SK-N-SH (cell line): ENCODE measurements around the gene TCF12. TPM values are rescaled to one million over a fixed set of nuclear protein-coding genes. Genes with fewer than 3 reads are reported as not detected.

Source experiments
- CTCF ChIA-PET: fragments of 300-600, 350-600 bp; formaldehyde crosslinking; extraction: SDS; loops from one replicate; lab custom pipeline; 2021; lab: Yijun Ruan, JAX
- POLR2A ChIA-PET: fragments of 350-600 bp; sonication (Branson Sonifier 250); formaldehyde crosslinking; extraction: SDS; loops from one replicate; lab custom pipeline; 2020; ENCODE audit warnings: antibody characterized with exemption, inconsistent platforms; lab: Yijun Ruan, JAX
- DNase-seq: peaks from one replicate; pipeline ENCODE4 v3.0.0; 2012
- H2AFZ ChIP-seq: fragments of 200-600 bp; sonication (generic); 2 replicates; pipeline ENCODE4 v1.8.1; 2016; ENCODE audit warnings: antibody characterized with exemption, mild to moderate bottlenecking, low read depth
- H3F3A ChIP-seq: fragments of 200-600 bp; sonication (generic); replicated peaks from 2 replicates; pipeline ENCODE3; 2016; ENCODE audit warnings: antibody characterized with exemption, mild to moderate bottlenecking; ENCODE audit not compliant: insufficient read depth
- H3K27ac ChIP-seq, 2 experiments: fragments of 200-500 bp in 1 of 2; fragments of 200-600 bp in 1 of 2; sonication (Bioruptor generic) in 1 of 2; sonication (generic), shearing (Covaris generic) in 1 of 2; 2 replicates each; pipeline versions ENCODE4 v1.5.1 to v1.6.1; 2014 to 2016; ENCODE audit warnings: low read depth in 2 of 2, inconsistent platforms in 1 of 2, low read length in 1 of 2, mild to moderate bottlenecking in 1 of 2, mixed read lengths in 1 of 2
- H3K27me3 ChIP-seq: fragments of 200-600 bp; sonication (generic), shearing (Covaris generic); 2 replicates; pipeline ENCODE4 v1.6.1; 2016; ENCODE audit warnings: mixed run types; ENCODE audit not compliant: insufficient read depth
- H3K36me3 ChIP-seq, 2 experiments: fragments of 200-500 bp in 1 of 2; fragments of 200-600 bp in 1 of 2; sonication (Bioruptor generic) in 1 of 2; sonication (generic) in 1 of 2; replicated peaks in 1 of 2; 2 replicates each; pipeline versions ENCODE3 to v1.5.1; 2014 to 2016; ENCODE audit warnings: low read length in 1 of 2, mild to moderate bottlenecking in 1 of 2; ENCODE audit not compliant: insufficient read depth in 2 of 2, control insufficient read depth in 1 of 2
- H3K4me1 ChIP-seq, 2 experiments: fragments of 200-500 bp in 1 of 2; fragments of 200-600 bp in 1 of 2; sonication (Bioruptor generic) in 1 of 2; sonication (generic), shearing (Covaris generic) in 1 of 2; 2 replicates each; pipeline versions ENCODE4 v1.5.1 to v1.6.1; 2014 to 2016; ENCODE audit warnings: low read depth in 1 of 2, low read length in 1 of 2, mixed run types in 1 of 2; ENCODE audit not compliant: insufficient read depth in 2 of 2, control insufficient read depth in 1 of 2
- H3K4me2 ChIP-seq: fragments of 200-600 bp; sonication (generic), shearing (Covaris generic); 2 replicates; pipeline ENCODE4 v1.6.1; 2017; ENCODE audit warnings: mixed run types
- H3K4me3 ChIP-seq, 2 experiments: fragments of 200-500 bp in 1 of 2; fragments of 200-600 bp in 1 of 2; sonication (Bioruptor generic) in 1 of 2; sonication (generic), shearing (Covaris generic) in 1 of 2; 2 replicates each; pipeline versions ENCODE4 v1.5.1 to v1.8.1; 2014 to 2016; ENCODE audit warnings: low read depth in 2 of 2, inconsistent platforms in 1 of 2, low read length in 1 of 2, mild to moderate bottlenecking in 1 of 2, mixed read lengths in 1 of 2, moderate library complexity in 1 of 2
- H3K79me2 ChIP-seq: fragments of 200-600 bp; sonication (generic); 2 replicates; pipeline ENCODE4 v1.8.1; 2017; ENCODE audit warnings: mild to moderate bottlenecking; ENCODE audit not compliant: insufficient read depth
- H3K9ac ChIP-seq: fragments of 200-600 bp; sonication (generic); 2 replicates; pipeline ENCODE4 v1.6.1; 2017; ENCODE audit warnings: mixed run types
- H3K9me2 ChIP-seq: fragments of 200-600 bp; sonication (generic); 2 replicates; pipeline ENCODE4 v1.6.1; 2017; ENCODE audit warnings: mixed run types
- H3K9me3 ChIP-seq: fragments of 200-600 bp; sonication (generic); 2 replicates; pipeline ENCODE4 v1.6.1; 2017; ENCODE audit warnings: mixed run types, mild to moderate bottlenecking, moderate library complexity
- H4K20me1 ChIP-seq: fragments of 200-600 bp; sonication (generic); 2 replicates; pipeline ENCODE4 v1.6.1; 2017; ENCODE audit warnings: mild to moderate bottlenecking, mixed run types; ENCODE audit not compliant: insufficient read depth
- CHD2 ChIP-seq: fragments of 150-350 bp; IDR thresholded peaks from 2 replicates; pipeline ENCODE4 v1.6.1; 2018; ENCODE audit warnings: low read length; ENCODE audit not compliant: partially characterized antibody
- CTCF ChIP-seq: fragments of 200-600 bp; sonication (generic); IDR thresholded peaks from 2 replicates; pipeline ENCODE4 v1.6.1; 2017; ENCODE audit warnings: antibody characterized with exemption, mild to moderate bottlenecking, moderate library complexity
- FOSL2 ChIP-seq: IDR thresholded peaks from 2 replicates; pipeline ENCODE4 v1.4.0; 2012; ENCODE audit warnings: low read depth, mild to moderate bottlenecking, moderate library complexity, borderline replicate concordance
- FOXJ3 ChIP-seq: sonication (generic); formaldehyde crosslinking; IDR thresholded peaks from 2 replicates; pipeline ENCODE4 v1.5.1; 2020; ENCODE audit warnings: mild to moderate bottlenecking, missing genetic modification reagents
- FOXM1 ChIP-seq: IDR thresholded peaks from 2 replicates; pipeline ENCODE4 v1.4.0; 2012; ENCODE audit warnings: low read depth, mild to moderate bottlenecking
- GABPA ChIP-seq: IDR thresholded peaks from 2 replicates; pipeline ENCODE4 v1.4.0; 2012; ENCODE audit warnings: low read depth, mild to moderate bottlenecking
- GATA2 ChIP-seq: sonication (generic); formaldehyde crosslinking; IDR thresholded peaks from 2 replicates; pipeline ENCODE4 v1.5.0; 2020; ENCODE audit warnings: mild to moderate bottlenecking, missing genetic modification reagents
- IRF3 ChIP-seq: fragments of 150-350 bp; IDR thresholded peaks from 2 replicates; pipeline ENCODE4 v1.6.1; 2016; ENCODE audit warnings: mild to moderate bottlenecking, low read depth, low read length
- JUND ChIP-seq: IDR thresholded peaks from 2 replicates; pipeline ENCODE4 v1.4.0; 2012
- MEF2A ChIP-seq: IDR thresholded peaks from 2 replicates; pipeline ENCODE4 v1.4.0; 2012; ENCODE audit warnings: low read depth, borderline replicate concordance
- NFIC ChIP-seq: IDR thresholded peaks from 2 replicates; pipeline ENCODE4 v1.4.0; 2012; ENCODE audit warnings: borderline replicate concordance
- NRF1 ChIP-seq: IDR thresholded peaks from 2 replicates; pipeline ENCODE4 v1.6.1; 2012; ENCODE audit warnings: low read depth, mild to moderate bottlenecking, low read length
- POLR2AphosphoS5 ChIP-seq: IDR thresholded peaks from 2 replicates; pipeline ENCODE4 v1.6.1; 2012; ENCODE audit warnings: low read depth, low read length
- RCOR1 ChIP-seq: fragments of 150-350 bp; IDR thresholded peaks from 2 replicates; pipeline ENCODE4 v1.6.1; 2017; ENCODE audit warnings: antibody characterized with exemption, low read length
- REST ChIP-seq: IDR thresholded peaks from 2 replicates; pipeline ENCODE4 v1.6.1; 2012; ENCODE audit warnings: mild to moderate bottlenecking, low read depth, low read length, moderate library complexity
- RFX5 ChIP-seq: IDR thresholded peaks from 2 replicates; pipeline ENCODE4 v1.6.1; 2012; ENCODE audit warnings: mild to moderate bottlenecking, improper control_type of control experiment, low read length
- RXRA ChIP-seq: IDR thresholded peaks from 2 replicates; pipeline ENCODE4 v1.4.0; 2012; ENCODE audit warnings: low read depth, mild to moderate bottlenecking, borderline replicate concordance
- TCF12 ChIP-seq: IDR thresholded peaks from 2 replicates; pipeline ENCODE4 v1.4.0; 2012
- USF2 ChIP-seq: fragments of 150-350 bp; IDR thresholded peaks from 2 replicates; pipeline ENCODE4 v1.6.1; 2017; ENCODE audit warnings: antibody characterized with exemption, low read length, low read depth, borderline replicate concordance
- YY1 ChIP-seq: IDR thresholded peaks from 2 replicates; pipeline ENCODE4 v1.4.0; 2012; ENCODE audit warnings: low read depth, mild to moderate bottlenecking
- WGBS: methylation state at CpG from one replicate; pipeline ENCODE4 v1.1.6; 2017; ENCODE audit warnings: low lambda C conversion rate; 5-methylcytosine and 5-hydroxymethylcytosine counted together
- polyA plus RNA-seq, 3 experiments: library from polyadenylated mRNA; depleted of rRNA; stranded (reverse); fragments of >200 nt; gene quantifications; 2 replicates each; pipeline ENCODE4 v1.2.3, GENCODE V29; 2012

Gene TCF12
- polyA plus RNA-seq, 1 of the 3 experiments (the other 2 are of a cell fraction), result 49.6 TPM

GRCh38 chr15:56942118-56942517, 23.7 kb downstream of the TCF12 start:
- no peaks in the 10 kb centered on the region for H3K27me3 ChIP-seq
- DNase-seq, result no peak
- H4K20me1 ChIP-seq, result peaks cover 49% of the 10 kb centered on the region
- TF ChIP-seq NFIC, result no peak
- TF ChIP-seq FOSL2, result no peak
- TF ChIP-seq IRF3, result no peak
- H3K9ac ChIP-seq, result 0 out of 2 replicates have a peak overlapping the region, but pooled peaks have one; percentile 9
- ChIA-PET POLR2A (no interaction called here), CTCF (interaction anchor here (1.4 kb wide), 1 partner anchor 21 kb away, joined by 3 read pairs; no protein-coding TSS in a partner anchor)
- no peak overlapping the region for H3K4me2 ChIP-seq
- H3F3A ChIP-seq, result no peaks in the 10 kb centered on the region
- H3K9me3 ChIP-seq, result 0 out of 2 replicates have a peak, but pooled peaks cover 7% of the 10 kb centered on the region
- H3K4me3 ChIP-seq, result no peak overlapping the region
- no peak overlapping the region for H2AFZ ChIP-seq
- H3K4me1 ChIP-seq, result peaks cover under 1 to 18% of the 10 kb centered on the region in 2 experiments; a peak in 3 of 4 replicates
- H3K79me2 ChIP-seq, result peaks cover 100% of the 10 kb centered on the region
- H3K27ac ChIP-seq, result no peak overlapping the region
- no peaks in the 10 kb centered on the region for H3K9me2 ChIP-seq
- H3K36me3 ChIP-seq, result peaks cover 10 to 43% of the 10 kb centered on the region in 2 experiments

- H3K4me2 ChIP-seq, result no peak overlapping the region
- no peaks in the 10 kb centered on the region for H3K9me2 ChIP-seq
- no peak overlapping the region for H3K27ac ChIP-seq
- H3F3A ChIP-seq, result no peaks in the 10 kb centered on the region
- peaks cover 47% of the 10 kb centered on the region for H4K20me1 ChIP-seq
- no peak overlapping the region for H3K4me3 ChIP-seq
- DNase-seq, result no peak
- 0 out of 2 replicates have a peak, but pooled peaks cover 7% of the 10 kb centered on the region for H3K9me3 ChIP-seq
- no peak overlapping the region for H3K9ac ChIP-seq
- CTCF ChIA-PET, result interaction anchor here (1.2 to 1.6 kb wide), 2 partner anchors 19 to 203 kb away, joined by 3 to 4 read pairs; no protein-coding TSS in a partner anchor
- 89% methylated on average over 1 of the region's 1 CpG for WGBS
- peaks cover 100% of the 10 kb centered on the region for H3K79me2 ChIP-seq
- POLR2A ChIA-PET, result no interaction called here
- peaks cover 10 to 43% of the 10 kb centered on the region in 2 experiments for H3K36me3 ChIP-seq
- peaks cover 6 to 18% of the 10 kb centered on the region in 2 experiments; a peak in 3 of 4 replicates for H3K4me1 ChIP-seq
- H2AFZ ChIP-seq, result no peak overlapping the region
- no peaks in the 10 kb centered on the region for H3K27me3 ChIP-seq
- TF ChIP-seq RCOR1, result no peak
- no peak for TF ChIP-seq JUND
- TF ChIP-seq RXRA, result no peak
- no peak for TF ChIP-seq NFIC
- TF ChIP-seq USF2, result no peak
- no peak for TF ChIP-seq CTCF
- no peak for TF ChIP-seq CHD2
- TF ChIP-seq POLR2AphosphoS5, result no peak
- no peak for TF ChIP-seq RFX5
- no peak for TF ChIP-seq MEF2A
- no peak for TF ChIP-seq FOXM1
- TF ChIP-seq REST, result no peak
- no peak for TF ChIP-seq GABPA
- TF ChIP-seq IRF3, result no peak
- no peak for TF ChIP-seq FOXJ3 (CRISPR knock-in tag)
- TF ChIP-seq GATA2, result no peak
- no peak for TF ChIP-seq NRF1
- TF ChIP-seq YY1, result no peak
- no peak for TF ChIP-seq TCF12
These were observed 25.0 kb downstream of the TCF12 start for GRCh38 chr15:56943403-56943802.
